ENCODE data around the gene SH3RF1.
"Not testable (repeated sequence)": the region's sequence is repeated elsewhere in the genome, so short reads cannot be mapped to it uniquely, and the experiment has no call there.

SH3RF1 gene

GRCh38 chr4:169270810-169271691 lies at the start of gene SH3RF1:
Gene SH3RF1, minus strand, starts transcription at chr4:169270956. Its CDS starts 1,744 bp downstream, at chr4:169269212.
- DNase-seq (ENCODE audit: insufficient read length, low spot score), result peak; percentile 65
- peak; percentile 42 for FAIRE-seq

GRCh38 chr4:169315530-169316343 lies 45.0 kb upstream of the SH3RF1 start:
- FAIRE-seq (peak; percentile 42), DNase-seq (ENCODE audit: insufficient read length, low spot score) (no peak)

- peak; percentile 94 for FAIRE-seq
- DNase-seq (ENCODE audit: insufficient read length, low spot score), result peak; percentile 71
Measured at GRCh38 chr4:169314906-169315305, 44.1 kb upstream of the SH3RF1 start.

GRCh38 chr4:169313732-169314131 lies 43.0 kb upstream of the SH3RF1 start:
- no peak for DNase-seq (ENCODE audit: insufficient read length, low spot score)
- FAIRE-seq, result no peak

- FAIRE-seq (peak; percentile 54), DNase-seq (ENCODE audit: insufficient read length, low spot score) (no peak)
Measured at GRCh38 chr4:169312690-169313422, 42.1 kb upstream of the SH3RF1 start.

GRCh38 chr4:169311643-169312365 lies 41.0 kb upstream of the SH3RF1 start:
- no peak for FAIRE-seq
- peak; percentile 61 for DNase-seq (ENCODE audit: insufficient read length, low spot score)

GRCh38 chr4:169309326-169309967 lies 38.7 kb upstream of the SH3RF1 start:
- FAIRE-seq, result no peak

GRCh38 chr4:169307576-169307975 lies 36.8 kb upstream of the SH3RF1 start:
- peak; percentile 31 for FAIRE-seq
- DNase-seq (ENCODE audit: insufficient read length, low spot score), result no peak

More at GRCh38 chr4:169309326-169309967, 38.7 kb upstream of the SH3RF1 start:
- DNase-seq (ENCODE audit: insufficient read length, low spot score), result no peak

GRCh38 chr4:169305651-169306050 lies 34.9 kb upstream of the SH3RF1 start:
- no peak for DNase-seq (ENCODE audit: insufficient read length, low spot score)
- peak; percentile 80 for FAIRE-seq

- no peak for FAIRE-seq
- no peak for DNase-seq (ENCODE audit: insufficient read length, low spot score)
Measured at GRCh38 chr4:169305173-169305572, 34.4 kb upstream of the SH3RF1 start.

GRCh38 chr4:169295822-169296221 lies 25.1 kb upstream of the SH3RF1 start:
- FAIRE-seq (no peak), DNase-seq (ENCODE audit: insufficient read length, low spot score) (no peak)

GRCh38 chr4:169293343-169294176 lies 22.8 kb upstream of the SH3RF1 start:
- FAIRE-seq, result no peak
- no peak for DNase-seq (ENCODE audit: insufficient read length, low spot score)

- not testable (repeated sequence) for FAIRE-seq
Measured at GRCh38 chr4:169287983-169288382, 17.2 kb upstream of the SH3RF1 start.

GRCh38 chr4:169286562-169287301 lies 16.0 kb upstream of the SH3RF1 start:
- no peak for FAIRE-seq
- DNase-seq (ENCODE audit: insufficient read length, low spot score), result no peak

More at GRCh38 chr4:169287983-169288382, 17.2 kb upstream of the SH3RF1 start:
- not testable (repeated sequence) for DNase-seq (ENCODE audit: insufficient read length, low spot score)

- FAIRE-seq (no peak), DNase-seq (ENCODE audit: insufficient read length, low spot score) (peak; percentile 53)
Measured at GRCh38 chr4:169283114-169283509, 12.4 kb upstream of the SH3RF1 start.

- DNase-seq (ENCODE audit: insufficient read length, low spot score) (no peak), FAIRE-seq (no peak)
Measured at GRCh38 chr4:169282429-169283113, 11.8 kb upstream of the SH3RF1 start.

- DNase-seq (ENCODE audit: insufficient read length, low spot score) (no peak), FAIRE-seq (no peak)
Measured at GRCh38 chr4:169279108-169279507, 8.4 kb upstream of the SH3RF1 start.

All from HTR-8/SVneo (cell line).